HL-60 (cell line): ENCODE measurements around the gene NOS1AP.

ENCODE experiments used
- DNase-seq, 2 experiments: peaks; one replicate each; pipeline ENCODE4 v3.0.0-alpha.2; 2010 to 2020; ENCODE audit warnings: low read depth in 1 of 2, low spot score in 1 of 2
- H3K27ac ChIP-seq: fragments of 250-450 bp; sonication (Bioruptor Pico); replicated peaks from 2 replicates; pipeline ENCODE4 v1.5.1; 2020; ENCODE audit warnings: mild to moderate bottlenecking, moderate library complexity
- H3K27me3 ChIP-seq: fragments of 250-450 bp; sonication (Bioruptor Pico); 2 replicates; pipeline ENCODE4 v1.5.1; 2021; ENCODE audit warnings: mild to moderate bottlenecking, moderate library complexity; ENCODE audit not compliant: insufficient read depth, poor library complexity, severe bottlenecking
- H3K4me3 ChIP-seq: replicated peaks from 2 replicates; pipeline ENCODE4 v1.5.1; 2011; ENCODE audit warnings: mild to moderate bottlenecking, control low read depth, low read length; ENCODE audit not compliant: insufficient read depth
- CTCF ChIP-seq: IDR thresholded peaks from one replicate; pipeline ENCODE4 v1.5.1; 2011; ENCODE audit warnings: low read length, control low read depth, inconsistent platforms; ENCODE audit not compliant: insufficient read depth
- GABPA ChIP-seq: IDR thresholded peaks from 2 replicates; pipeline ENCODE4 v1.6.1; 2012; ENCODE audit warnings: low read depth
- POLR2AphosphoS5 ChIP-seq: IDR thresholded peaks from 2 replicates; pipeline ENCODE4 v1.6.1; 2012; ENCODE audit warnings: low read depth
- SPI1 ChIP-seq: IDR thresholded peaks from 2 replicates; pipeline ENCODE4 v1.6.1; 2012; ENCODE audit warnings: low read depth, mild to moderate bottlenecking, borderline replicate concordance
- TF ChIP-seq, protein P1 (sequence below): IDR thresholded peaks from 2 replicates; pipeline ENCODE4 v1.6.1; 2012; ENCODE audit warnings: low read depth; ENCODE audit not compliant: insufficient replicate concordance

The NOS1AP gene

GRCh38 chr1:162242804-162243203, 173.3 kb downstream of the NOS1AP start:
- H3K27me3 ChIP-seq, result no peaks in the 10 kb centered on the region
- no peak for DNase-seq
- no peak overlapping the region for H3K4me3 ChIP-seq
- H3K27ac ChIP-seq, result no peak overlapping the region
- TF ChIP-seq CTCF (no peak), POLR2AphosphoS5 (no peak), SPI1 (no peak), GABPA (no peak)
- TF ChIP-seq, protein P1, sequence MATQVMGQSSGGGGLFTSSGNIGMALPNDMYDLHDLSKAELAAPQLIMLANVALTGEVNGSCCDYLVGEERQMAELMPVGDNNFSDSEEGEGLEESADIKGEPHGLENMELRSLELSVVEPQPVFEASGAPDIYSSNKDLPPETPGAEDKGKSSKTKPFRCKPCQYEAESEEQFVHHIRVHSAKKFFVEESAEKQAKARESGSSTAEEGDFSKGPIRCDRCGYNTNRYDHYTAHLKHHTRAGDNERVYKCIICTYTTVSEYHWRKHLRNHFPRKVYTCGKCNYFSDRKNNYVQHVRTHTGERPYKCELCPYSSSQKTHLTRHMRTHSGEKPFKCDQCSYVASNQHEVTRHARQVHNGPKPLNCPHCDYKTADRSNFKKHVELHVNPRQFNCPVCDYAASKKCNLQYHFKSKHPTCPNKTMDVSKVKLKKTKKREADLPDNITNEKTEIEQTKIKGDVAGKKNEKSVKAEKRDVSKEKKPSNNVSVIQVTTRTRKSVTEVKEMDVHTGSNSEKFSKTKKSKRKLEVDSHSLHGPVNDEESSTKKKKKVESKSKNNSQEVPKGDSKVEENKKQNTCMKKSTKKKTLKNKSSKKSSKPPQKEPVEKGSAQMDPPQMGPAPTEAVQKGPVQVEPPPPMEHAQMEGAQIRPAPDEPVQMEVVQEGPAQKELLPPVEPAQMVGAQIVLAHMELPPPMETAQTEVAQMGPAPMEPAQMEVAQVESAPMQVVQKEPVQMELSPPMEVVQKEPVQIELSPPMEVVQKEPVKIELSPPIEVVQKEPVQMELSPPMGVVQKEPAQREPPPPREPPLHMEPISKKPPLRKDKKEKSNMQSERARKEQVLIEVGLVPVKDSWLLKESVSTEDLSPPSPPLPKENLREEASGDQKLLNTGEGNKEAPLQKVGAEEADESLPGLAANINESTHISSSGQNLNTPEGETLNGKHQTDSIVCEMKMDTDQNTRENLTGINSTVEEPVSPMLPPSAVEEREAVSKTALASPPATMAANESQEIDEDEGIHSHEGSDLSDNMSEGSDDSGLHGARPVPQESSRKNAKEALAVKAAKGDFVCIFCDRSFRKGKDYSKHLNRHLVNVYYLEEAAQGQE, result no peak

GRCh38 chr1:162248854-162249535, 179.5 kb downstream of the NOS1AP start:
- no peaks in the 10 kb centered on the region for H3K27me3 ChIP-seq
- no peak for DNase-seq
- H3K4me3 ChIP-seq, result no peak overlapping the region
- TF ChIP-seq GABPA, result no peak
- H3K27ac ChIP-seq, result no peak overlapping the region

GRCh38 chr1:162250004-162250730, 180.7 kb downstream of the NOS1AP start:
- DNase-seq, result no peak
- Histone ChIP-seq H3K27ac (no peak overlapping the region), H3K4me3 (no peak overlapping the region)

More at GRCh38 chr1:162250004-162250730, 180.7 kb downstream of the NOS1AP start:
- TF ChIP-seq GABPA, result no peak
- TF ChIP-seq CTCF, result no peak
- TF ChIP-seq, protein P1, result no peak
- no peak for TF ChIP-seq POLR2AphosphoS5
- 0 out of 2 replicates have a peak, but pooled peaks have one; percentile 2 for TF ChIP-seq SPI1
- no peaks in the 10 kb centered on the region for H3K27me3 ChIP-seq
